HCEC 1CT (cell line): ENCODE data around the gene SLC37A1.
"Not testable (repeated sequence)": the region's sequence is repeated elsewhere in the genome, so short reads cannot be mapped to it uniquely, and the experiment has no call there.

ENCODE experiments used
- DNase-seq: peaks from one replicate; pipeline ENCODE4 v3.0.0-alpha.2; 2017

SLC37A1 gene

DNA sequence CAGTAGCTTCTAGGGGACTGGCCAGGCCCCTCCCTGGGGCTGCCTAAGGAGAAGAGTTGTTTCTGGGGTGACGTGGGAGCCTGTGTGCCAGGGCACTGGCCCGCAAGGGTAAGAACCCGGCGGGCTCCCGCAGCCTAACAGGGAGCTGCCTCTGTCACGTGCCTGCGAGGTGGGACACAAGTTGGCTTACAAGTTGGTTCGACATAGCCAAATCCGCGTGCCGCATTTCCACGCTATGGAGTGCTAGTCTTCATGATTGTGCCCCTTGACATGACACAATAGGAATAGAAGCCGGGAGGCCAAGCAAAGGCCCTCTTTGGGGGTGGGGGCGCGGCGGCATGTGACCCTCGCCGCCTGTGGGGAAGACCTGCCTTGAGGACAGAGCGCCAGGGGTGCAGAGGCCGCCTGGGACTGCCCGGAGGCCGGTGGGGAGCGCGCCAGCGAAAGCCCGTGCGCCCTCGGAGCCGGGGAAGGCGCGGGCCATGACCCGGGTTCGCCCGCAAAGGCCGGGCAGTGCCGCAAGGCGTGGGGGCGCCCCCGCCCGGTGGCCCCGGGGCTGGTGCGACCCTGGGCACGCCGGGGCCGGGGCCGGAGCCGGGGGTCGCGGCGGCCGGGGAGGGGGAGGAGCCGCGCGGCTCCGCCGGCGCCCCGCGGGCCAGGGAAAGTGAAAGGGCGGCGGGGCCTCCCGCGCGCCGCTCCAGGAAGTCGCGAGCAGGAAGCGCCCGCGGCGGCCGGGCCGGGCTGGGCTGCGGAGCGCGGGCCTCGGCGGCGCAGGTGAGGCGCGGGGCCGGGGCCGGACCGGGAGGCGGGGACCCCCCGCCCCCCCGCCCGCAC lies at the start of gene SLC37A1:
TSS of gene SLC37A1 (plus strand) at position 702 of the 834 bp plus-strand sequence. CDS start 4,603 bp downstream, outside the sequence.
- no peak for DNase-seq

DNA sequence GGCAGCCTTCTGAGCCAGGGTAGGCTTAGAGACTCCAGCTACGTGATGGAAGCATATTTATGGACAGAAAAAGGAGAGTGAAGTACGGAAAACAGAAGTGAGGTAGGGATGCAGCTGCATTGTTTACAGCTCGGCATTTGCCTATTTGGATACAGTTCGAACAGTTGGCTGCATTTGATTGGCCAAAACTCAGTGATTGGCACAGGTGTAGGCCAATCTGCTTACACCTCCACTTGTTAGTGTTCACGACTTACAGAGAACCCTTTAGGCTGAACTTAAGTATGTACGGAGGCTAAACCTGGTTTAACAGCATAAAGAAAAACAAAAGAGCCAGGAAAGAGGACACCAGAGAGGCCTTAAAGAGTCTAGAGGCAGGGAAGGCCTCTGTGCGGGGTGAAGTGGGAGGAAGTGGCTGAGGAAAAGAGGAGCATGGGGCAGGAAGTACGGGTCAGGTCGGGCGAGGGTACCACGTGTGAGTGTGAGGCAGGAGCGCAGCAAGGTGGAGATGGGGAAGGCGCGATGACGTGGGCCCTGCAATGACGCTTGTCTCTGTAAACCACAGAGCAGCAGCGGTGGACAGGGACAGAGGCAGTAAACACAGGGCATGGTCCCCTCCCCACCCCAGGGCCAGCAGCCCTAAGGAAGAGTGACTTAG lies 49.7 kb upstream of the SLC37A1 start:
- DNase-seq: no peak

DNA sequence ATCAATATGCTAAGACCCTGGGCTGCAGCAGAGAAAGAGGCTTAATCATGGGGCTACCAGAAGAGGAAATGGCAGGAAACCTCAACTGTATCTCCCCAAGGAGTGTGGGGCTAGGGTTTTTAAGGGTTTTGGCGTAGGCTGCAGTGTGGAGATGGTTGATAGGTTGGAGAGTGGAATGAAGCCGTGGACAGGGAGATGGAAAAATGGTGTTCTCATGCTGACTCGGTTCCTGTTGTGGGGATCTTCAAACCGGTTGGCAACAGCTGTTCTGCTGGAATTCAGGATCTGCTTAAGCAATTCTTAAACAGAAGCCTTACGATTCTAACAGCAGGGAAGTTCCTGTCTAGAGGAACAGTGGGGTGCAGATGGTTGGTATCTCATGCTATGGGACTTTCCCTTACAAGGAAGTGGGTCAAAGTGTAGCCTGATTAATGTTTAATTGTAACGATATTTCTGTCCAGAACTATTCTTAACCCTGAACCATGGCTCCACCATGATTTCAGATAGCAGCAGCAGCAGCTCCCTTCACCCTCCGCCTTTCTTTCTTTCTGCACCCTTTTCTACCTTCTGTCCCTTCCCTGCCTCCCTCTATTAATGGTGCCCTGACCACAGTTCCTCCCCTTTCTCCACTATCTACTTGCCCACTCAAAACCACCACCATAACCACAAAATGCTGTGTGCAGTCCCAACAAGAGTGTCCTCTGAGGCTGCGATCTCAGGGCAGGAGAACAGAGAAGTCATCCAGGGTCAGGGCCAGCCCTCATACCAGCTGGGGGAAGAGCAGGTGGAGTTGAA lies 48.4 kb upstream of the SLC37A1 start:
- DNase-seq: no peak

DNA sequence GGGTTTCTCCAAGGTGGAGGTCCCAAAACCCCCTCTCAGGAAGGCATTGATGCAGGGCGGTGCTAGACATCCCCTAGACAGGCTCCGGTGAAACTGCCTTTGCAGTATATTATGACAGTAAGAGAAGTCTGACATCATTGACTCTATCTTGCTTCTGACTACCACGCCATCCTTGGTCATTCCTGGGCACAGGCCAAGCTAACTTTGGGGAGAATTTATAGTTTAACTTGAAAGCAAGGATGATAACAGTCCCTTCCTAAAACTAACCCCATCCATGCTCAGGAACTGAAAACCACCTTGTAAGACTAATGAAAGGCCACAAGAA lies 47.9 kb upstream of the SLC37A1 start:
- DNase-seq: no peak

DNA sequence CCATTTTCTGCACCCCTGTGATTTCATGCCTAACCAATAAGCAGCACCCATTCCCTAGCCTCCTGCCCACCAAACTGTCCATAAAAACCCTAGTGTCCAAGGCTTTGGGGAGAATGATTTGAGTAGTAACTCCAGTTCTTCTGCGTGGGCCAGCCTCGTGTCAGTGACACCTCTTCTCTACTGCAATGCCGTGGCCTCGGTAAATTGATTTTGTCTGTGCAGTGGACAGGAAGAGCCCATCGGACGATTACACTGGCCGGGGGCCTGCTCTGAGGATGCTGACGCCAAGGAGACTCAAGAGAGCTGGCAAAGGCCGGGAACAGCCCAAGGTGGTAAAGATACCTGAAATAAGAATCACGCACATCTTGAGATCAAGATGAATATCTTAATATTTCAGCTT lies 47.0 kb upstream of the SLC37A1 start:
- DNase-seq: no peak

DNA sequence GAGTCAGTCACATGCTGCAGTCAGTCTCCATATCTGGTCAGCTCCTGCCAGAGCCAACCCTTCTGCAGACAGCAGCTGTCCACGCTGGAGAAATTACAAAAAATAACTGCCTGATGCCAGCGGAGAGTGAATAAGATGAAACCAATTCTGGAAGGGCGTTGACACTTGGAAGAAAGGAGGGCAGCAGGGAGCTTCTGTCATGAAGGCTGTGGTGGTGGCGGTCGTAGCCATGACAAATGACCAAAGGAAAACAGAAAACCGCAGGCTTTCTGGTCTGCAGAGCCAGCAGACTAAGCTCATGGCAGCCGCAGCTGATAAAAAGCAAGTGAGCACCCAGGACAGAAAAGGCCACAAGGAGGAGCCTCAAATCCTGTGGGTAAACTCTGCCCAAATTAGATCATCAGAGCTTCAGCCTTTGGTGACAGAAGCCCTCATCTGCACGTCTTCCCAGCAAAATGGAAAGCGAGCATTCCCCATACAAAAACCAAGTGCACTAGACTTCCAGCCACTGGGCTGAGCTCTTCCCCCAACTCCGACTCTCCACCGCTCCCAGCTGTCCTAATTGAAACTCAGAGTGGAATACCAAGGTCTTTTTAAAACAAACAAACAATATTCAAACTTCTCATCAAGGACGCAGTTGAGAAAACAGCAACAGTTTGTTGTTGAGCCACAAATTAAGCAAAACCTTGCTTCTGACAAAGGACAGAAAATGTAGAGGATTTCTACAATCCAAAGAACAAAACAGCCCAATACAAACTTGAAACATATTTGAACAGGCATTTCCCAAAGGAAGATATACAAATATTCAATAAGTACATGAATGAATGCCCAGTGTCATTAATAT lies 46.3 kb upstream of the SLC37A1 start:
- DNase-seq: no peak

DNA sequence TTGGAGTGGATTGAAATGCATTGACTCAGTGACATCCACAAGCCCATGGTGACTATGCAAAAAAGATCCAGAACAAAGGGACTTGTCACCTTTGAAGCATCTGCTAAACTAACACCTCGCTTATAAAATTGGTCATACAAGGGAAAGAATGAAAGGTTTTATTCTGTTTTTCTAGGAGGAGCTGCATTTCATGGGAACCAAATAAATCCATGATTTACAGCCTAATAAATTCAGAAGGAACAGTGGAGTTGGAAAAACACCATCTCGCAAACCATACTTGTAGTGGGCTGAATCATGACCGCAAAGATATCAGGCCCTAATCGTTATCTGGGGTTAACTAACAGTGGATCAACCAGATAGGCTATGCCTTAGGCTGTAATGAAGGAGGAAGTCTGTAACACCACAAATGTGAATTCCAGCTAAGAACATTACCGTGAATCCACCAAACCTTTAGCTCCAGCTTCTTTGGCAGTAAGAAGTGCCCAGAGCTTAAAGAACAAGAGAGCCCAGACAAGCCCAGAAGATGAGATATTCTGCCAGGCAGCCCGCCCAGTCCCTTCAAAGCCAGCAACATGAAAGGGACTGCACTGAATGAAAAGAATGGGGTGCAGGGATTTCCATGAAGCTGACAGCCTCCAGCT lies 45.0 kb upstream of the SLC37A1 start:
- DNase-seq: no peak

DNA sequence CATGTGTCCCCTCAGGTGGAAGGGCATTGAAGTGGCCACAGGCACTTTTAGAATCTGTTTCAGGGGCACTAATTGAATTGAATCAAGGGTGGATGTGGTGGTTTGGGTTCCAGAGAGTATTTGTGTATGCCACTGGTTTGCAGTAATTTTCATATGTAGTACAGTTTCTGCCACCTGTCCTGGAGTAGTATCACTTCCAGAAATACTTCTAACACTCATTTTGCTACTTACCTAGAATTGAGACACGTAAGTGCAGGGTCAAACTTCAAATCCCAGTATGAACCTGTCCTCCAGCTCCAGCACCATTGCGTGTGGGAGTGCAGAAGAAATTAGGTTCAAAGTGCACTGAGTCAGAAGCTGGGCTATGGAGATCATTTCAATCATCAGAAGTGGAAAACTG lies 44.4 kb upstream of the SLC37A1 start:
- DNase-seq: no peak

DNA sequence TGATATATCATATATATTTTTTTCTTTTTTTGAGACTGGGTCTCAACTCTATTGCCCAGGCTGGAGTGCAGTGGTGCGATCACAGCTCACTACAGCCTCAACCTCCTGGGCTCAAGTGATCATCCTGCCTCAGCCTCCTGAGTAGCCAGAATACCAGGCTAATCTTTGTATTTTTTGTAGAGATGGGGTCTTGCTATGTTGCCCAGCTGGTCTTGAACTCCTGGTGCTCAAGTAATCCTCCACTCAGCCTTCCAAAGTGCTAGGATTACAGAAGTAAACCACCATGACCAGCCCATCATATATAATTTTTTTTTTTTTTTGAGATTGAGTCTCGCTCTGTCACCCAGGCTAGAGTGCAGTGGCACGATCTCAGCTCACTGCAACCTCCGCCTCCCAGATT lies 43.9 kb upstream of the SLC37A1 start:
- DNase-seq: not testable (repeated sequence)

DNA sequence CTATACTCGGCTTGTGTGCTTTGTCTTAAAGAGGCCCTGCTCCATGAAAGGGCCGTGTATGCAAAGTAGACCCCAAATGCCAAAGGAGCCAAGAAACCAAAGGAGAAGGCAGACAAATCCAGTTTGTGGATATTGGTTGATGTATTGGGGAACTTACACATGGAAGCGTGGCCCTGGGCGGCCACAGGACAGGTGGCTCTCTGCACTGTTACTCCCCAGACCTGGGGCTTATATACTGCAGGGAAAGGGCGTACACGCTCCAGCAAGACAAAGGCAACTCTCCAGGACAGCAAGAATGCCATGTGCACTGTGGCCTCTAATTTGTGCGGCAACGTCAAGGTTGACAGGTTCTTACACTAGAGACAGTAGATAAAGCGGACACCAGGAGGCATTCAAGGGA lies 42.4 kb upstream of the SLC37A1 start:
- no peak for DNase-seq

DNA sequence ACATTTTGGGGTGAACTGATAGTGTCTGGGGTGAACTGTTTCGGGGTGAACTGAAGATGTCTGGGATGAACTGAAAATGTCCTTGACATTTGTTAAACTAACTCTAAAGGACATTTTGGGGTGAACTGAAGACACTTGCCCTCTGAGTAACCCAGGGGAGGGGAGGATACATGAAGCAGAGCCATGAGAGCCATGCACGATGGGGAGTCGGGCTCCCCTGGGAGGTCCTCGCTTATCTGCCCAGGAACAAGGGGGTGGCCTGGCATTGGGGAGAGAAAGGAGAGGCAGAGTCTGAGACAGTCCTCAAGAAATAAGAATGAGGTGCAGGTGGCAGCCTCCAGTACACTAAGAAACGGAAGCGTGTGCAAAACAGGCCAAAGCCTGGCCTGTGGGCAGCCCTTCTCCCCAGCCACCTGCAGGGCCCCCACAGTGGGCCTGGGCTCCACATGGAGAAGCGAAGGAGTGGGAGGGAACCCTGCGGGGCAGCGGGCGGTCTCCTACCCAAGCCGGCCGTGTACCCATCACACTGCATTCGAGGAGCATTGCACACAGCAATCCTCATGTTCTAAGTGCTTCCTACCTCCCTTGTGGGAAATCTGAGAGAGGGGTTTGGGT lies 41.8 kb upstream of the SLC37A1 start:
- DNase-seq: no peak

DNA sequence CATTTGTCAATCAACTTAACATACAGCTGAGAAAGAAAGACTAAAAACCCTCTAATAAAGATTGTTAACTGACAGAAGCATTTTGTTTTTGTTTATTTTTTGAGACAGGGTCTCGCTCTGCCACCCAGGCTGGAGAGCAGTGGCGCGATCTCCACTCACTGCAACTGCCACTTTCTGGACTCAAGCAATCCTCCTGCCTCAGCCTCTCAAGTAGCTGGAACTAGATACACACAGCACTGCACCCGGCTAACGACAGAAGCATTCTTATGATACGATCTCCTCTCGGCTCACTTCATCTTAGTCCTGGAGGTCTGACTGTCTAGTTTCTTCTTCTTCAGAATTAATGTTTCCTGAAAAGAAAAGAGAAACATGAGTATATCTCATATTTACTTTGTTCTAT lies 41.1 kb upstream of the SLC37A1 start:
- no peak for DNase-seq

DNA sequence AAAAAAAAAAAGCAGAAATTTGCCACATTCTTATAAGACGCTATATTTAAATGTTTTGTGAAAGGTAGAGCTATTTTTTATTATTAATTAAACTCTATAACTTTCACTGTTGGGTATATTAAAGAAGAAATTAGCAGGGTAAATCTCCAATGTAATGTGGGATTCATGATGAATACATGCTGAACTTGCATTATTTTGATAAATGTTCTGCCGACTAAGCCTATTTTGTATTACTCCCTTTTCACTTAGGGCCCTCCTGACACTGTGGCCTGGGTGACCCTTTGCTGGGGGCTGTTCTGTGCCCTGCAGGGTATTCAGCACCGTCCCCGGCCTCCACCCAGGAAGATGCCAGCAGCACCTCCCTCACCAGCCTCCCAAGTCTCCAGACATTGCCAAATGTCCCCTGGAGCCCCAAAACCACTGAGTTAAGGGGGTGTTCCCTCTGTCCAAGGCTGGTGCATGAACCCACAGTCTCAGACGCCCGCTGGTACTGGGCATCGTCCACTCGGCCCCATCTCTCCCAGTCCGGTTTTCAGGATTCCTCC lies 40.1 kb upstream of the SLC37A1 start:
- no peak for DNase-seq

DNA sequence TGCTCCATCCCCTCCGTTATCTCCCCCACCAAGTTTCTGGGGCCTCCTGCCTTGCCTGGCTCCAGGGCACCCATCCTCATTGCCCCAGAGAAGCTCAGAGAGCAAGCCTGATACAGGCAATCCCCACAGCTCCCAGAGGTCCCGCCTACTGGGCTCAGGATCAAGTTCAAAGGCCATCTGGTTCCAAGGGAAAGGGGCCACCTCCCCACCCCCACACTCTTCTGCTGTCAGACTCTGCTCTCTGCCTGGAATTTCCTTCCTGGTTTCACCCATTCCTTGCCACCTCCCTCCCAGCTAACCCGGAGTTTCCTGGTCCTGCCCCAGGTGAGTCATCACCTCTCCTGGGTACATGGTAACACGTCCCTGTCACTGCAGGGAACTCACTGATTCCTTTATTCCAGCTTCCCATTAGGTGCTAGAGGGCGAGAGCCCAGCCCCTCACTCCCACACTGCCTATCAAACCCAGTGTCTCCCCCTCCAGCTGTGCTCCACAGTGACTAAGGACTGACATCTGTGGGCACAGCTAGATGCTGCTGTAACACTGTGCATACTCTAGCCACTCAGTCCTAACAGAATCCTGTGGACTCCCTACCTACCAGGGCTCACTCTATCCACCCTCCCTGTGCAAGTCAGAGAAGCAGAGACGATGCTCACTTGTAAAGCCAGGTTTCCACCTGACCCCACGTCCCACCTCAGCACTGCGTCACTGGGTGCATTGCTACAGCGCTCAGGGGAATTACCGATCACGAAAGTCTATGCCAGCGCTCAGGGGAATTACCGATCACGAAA lies 39.4 kb upstream of the SLC37A1 start:
- DNase-seq: no peak

DNA sequence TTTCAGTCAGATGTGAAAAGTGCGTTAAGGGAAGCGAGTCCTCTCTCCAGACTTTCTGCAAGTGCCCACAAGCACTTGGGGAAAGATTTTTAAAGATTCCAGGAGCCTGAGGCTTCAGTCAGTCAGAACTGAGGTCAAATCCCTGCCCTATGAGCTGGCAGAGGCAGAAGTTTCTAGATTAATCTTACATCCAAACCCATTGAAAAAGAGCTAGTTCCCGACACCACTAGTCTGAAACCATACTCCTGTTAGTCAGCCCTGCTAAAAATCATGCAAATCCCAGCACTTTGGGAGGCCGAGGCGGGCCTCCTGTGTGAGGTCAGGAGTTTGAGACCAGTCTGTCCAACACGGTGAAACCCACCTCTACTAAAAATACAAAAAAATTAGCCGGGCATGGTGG lies 38.6 kb upstream of the SLC37A1 start:
- DNase-seq: no peak

DNA sequence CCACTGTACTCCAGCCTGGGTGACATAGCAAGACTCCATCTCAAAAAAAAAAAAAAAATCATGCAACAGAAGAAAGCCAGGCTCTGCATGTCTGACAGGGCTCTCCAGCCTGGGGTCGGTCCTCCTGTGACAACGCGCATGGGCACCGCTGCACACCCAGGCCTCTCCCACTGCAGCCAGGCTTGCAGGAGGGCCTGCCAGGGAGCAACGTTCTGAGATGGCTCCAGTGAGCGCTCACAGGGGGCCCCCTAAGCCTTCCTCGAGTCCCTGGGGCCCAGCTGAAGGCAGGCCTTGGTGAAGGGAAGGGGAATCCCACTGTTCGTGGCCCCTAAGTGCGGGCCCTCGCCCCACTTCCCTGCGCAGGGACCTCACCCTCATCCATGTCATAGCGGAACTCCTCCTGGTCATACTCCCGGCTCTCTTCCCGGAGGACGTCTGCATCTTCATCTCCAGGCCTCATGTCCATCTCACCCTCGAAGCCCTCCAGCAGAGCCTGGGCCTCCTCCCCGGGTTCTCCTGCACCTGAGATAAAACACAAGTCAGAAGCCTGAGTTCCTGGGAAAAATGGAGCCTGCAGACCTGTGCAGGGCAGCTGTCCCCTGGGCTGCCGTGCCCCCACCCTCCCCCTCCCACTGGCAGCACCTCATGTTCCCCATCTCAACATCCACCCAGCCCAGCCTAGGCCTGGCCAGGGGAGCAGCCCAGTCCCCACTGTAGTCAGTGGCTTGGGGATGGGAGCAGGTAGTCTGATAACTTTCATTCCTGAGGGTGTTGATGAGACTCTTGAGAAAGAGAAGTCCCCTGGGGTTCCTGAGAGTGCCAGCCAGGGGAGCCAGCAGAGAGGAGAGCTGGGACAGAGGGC lies 37.9 kb upstream of the SLC37A1 start:
- no peak for DNase-seq

DNA sequence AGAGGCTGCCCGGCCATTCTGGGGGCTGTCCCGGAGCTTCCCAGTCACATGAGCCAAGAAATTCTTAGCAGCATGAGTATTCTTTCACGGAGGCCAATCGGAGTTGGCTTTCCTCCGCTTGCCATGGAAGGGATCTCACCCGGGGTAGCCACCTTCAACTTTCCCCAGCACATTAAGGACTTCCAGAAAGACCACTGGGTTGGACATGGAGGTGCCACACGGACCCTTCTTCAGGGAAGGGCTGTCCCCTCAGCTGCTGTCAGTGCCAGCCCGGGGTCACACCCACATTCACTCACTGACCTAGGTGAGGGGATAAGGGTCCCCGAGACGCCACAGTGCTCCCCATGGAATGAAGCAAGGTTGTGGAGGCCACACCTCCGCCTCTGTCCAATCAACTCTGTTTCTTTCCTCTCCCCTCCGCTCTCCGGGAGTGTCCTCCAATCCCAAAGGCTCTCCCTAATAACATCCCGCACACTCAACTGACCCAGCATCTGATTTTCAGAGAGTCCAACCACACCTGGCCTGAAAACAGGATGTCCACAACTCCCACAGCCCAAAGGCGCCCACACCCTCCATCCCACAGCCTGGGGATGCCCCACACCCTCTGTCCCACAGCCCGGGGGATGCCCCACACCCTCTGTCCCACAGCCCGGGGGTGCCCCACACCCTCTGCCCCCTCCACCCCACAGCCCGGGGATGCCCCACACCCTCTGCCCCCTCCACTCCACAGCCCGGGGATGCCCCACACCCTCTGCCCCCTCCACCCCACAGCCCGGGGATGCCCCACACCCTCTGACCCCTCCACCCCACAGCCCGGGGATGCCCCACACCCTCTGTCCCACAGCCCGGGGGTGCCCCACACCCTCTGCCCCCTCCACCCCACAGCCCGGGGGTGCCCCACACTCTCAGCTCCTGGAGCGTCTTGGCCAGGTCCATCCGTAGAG lies 37.0 kb upstream of the SLC37A1 start:
- DNase-seq: no peak

DNA sequence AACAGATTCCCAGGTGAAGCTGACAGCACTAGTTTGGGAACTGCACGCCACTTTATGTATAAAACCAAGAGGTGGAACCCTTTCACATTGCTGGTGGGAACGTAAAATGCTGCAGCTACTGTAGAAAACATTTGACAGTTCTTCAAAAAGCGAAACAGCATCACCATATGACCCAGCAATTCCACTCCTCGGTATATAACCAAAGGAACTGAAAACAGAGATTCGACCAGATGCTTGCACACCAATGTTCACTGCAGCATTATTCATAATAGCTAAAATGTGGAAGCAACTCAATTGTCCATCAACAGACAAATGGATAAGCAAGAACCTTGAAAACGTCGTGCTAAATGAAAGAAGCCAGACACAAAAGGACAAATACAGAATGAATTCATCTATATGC lies 35.1 kb upstream of the SLC37A1 start:
- no peak for DNase-seq

DNA sequence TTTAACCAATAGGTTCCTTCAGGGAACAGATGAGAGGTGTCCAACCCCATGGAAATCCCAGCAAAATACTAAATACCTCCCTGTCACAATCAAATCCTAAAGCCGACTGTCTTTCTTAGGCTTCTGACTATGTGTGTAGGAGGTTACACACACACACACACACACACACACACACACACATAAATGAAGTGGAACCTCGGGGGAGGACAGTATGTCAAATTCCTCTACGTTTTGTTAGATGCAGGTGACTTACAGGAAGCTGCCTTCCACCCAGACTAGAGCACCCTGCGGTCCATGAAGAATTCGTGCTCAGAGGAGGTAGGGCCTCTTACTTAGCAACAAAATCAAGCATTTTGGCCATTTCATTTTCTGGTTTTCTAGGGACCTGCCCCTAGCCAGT lies 34.1 kb upstream of the SLC37A1 start:
- no peak for DNase-seq
